Measurements from ENCODE around the gene CYB5A. TPM values are rescaled to one million over a fixed set of nuclear protein-coding genes. Genes with fewer than 3 reads are reported as not detected.

Gene CYB5A, protein sequence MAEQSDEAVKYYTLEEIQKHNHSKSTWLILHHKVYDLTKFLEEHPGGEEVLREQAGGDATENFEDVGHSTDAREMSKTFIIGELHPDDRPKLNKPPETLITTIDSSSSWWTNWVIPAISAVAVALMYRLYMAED
- 45.0 and 82.1 TPM in 2 replicates for total RNA-seq

DNA sequence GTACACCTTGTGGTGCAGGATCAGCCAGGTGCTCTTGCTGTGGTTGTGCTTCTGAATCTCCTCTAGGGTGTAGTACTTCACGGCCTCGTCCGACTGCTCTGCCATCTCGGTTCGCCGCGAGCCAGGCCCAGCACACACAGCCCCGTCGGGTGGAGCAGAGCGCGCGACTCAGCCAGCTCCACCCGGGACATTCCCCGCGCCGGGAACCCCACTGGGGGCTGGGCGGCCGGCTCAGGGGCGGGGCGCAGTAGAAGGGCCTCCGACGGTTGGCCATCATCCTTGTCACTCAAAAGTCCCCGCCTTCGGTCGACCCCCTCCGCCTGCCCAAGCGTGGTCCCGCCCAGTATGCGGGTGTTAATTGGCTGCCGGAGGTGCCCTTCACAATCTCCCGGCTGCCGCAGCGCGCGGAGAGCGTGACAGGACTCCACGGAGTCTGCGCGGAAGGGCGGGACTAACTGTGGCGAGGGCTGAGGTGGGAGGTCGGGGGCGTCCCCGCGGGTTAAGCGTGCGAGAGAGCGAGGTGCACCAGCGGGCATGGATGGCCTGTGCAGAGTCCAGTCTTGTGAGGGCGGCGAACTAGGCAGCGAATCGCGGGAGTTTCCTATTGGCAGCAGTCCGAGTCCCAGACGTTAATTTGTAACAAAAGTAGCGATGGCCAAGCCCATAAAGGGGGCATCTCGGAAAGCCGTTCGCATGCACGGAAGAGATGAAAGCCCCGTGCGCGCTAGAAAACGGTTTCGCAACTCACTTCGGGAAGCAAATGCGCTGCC lies at the start of gene CYB5A:
Gene CYB5A, minus strand, starts transcription at position 193 of the 770 bp plus-strand sequence. Its CDS starts 88 bp downstream, at position 105.

GRCh38 chr18:74315464-74316256 lies 23.9 kb upstream of the CYB5A start, which contains the start of gene C18orf63:
Gene C18orf63 (plus strand): TSS chr18:74315839. CDS start chr18:74317866, 2,027 bp downstream.

Other genes with a start within 250 kb of the CYB5A start
- gene FBXO15, start 144.1 kb downstream of the CYB5A start, total RNA-seq, result 0.12 and 0.26 TPM in 2 replicates
- 26.9 and 39.2 TPM in 2 replicates for gene TIMM21, start 143.4 kb downstream of the CYB5A start, total RNA-seq
- gene C18orf63, start 23.9 kb upstream of the CYB5A start, total RNA-seq, result not detected in 2 replicates
- gene DIPK1C, start 165.3 kb upstream of the CYB5A start, total RNA-seq, result not detected in 2 replicates
- 37.9 and 52.4 TPM in 2 replicates for gene CNDP2, start 204.4 kb upstream of the CYB5A start, total RNA-seq
- gene CNDP1, start 242.5 kb upstream of the CYB5A start, total RNA-seq, result 0.06 TPM in 1 of 2 replicates, not detected in the other